IMR-90 (cell line): ENCODE results near the gene BRIP1.

Experiments used
- CHD1 ChIP-seq: IDR thresholded peaks from 2 replicates; pipeline ENCODE4 v1.6.1; 2012; ENCODE audit warnings: low read depth, low read length, improper control_type of control experiment
- CTCF ChIP-seq: conservative IDR thresholded peaks from 2 replicates; pipeline ENCODE4 v1.5.1; 2012; ENCODE audit warnings: mild to moderate bottlenecking, low read depth, low read length, improper control_type of control experiment
- POLR2A ChIP-seq: IDR thresholded peaks from 2 replicates; pipeline ENCODE4 v1.6.1; 2012; ENCODE audit warnings: mild to moderate bottlenecking, low read depth, low read length
- RAD21 ChIP-seq: IDR thresholded peaks from 2 replicates; pipeline ENCODE4 v1.6.1; 2012; ENCODE audit warnings: low read length, improper control_type of control experiment
- RFX5 ChIP-seq: IDR thresholded peaks from 2 replicates; pipeline ENCODE4 v1.8.0; 2012; ENCODE audit warnings: low read depth, mild to moderate bottlenecking, low read length, moderate library complexity

- TF ChIP-seq POLR2A: no peak
- TF ChIP-seq CTCF: no peak
- no peak for TF ChIP-seq RFX5
- TF ChIP-seq RAD21: no peak
- no peak for TF ChIP-seq CHD1
Measured at GRCh38 chr17:61784510-61784909, 78.8 kb downstream of the BRIP1 start.
